KBM-7 (cell line): ENCODE measurements around the gene ROBO1.
"Not testable (repeated sequence)": the region's sequence is repeated elsewhere in the genome, so short reads cannot be mapped to it uniquely, and the experiment has no call there.

ENCODE experiments used
- DNase-seq: peaks from one replicate; pipeline ENCODE4 v3.0.0-alpha.2; 2015
- in situ Hi-C: fragments of 300-500 bp; cut with MboI; formaldehyde crosslinking; loops from 2 replicates; pipeline ENCODE4 v1.14.3; 2020; ENCODE audit warnings: low sequenced_read_pairs, low pct_unique_long_range_greater_than_20kb, mixed read lengths

Gene ROBO1

DNA sequence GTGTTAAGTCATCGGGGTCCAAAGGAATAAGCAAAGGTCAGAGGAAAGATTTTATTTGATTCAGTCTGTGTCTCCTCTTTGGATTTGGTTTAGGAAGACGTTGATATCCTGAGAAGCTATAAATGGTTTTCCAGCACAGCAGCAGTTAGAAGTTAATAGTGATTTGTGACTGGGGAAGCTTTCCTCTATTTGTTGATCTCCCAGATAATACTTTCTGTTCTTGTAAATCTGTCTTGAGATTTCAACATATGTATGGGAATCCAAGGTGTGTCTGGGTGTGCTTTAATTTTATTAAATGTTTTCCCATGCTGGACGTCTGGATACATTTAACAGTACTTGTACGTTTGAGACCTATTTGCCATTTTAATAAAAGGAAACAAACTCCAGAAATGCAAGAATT, 409.5 kb downstream of the ROBO1 start:
- in situ Hi-C loops = no loop called here
- no peak for DNase-seq

DNA sequence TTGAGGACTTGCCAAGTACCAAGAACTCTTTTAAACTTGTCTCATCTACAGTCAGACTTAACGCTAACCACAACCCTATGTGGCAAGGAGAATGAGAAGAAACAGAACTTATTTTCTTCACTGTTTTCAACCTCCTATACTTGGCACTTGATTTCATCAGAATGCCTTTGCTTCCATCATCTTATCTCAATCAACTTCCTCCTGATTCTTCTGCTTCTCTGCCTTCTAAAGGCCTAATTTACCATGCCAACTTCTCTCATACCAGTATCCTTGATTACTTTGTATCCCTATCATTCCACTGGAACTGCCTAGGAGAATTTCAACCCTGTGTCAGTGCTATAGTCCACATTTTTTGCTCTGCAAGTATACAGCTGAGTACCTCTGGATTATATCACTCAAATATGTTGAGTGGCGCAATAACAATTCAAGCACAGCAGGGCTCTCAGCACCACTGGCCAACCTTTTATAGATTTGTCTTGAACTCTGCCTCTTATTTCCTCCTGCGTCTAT, 413.6 kb downstream of the ROBO1 start:
- in situ Hi-C loops = no loop called here
- DNase-seq = no peak

DNA sequence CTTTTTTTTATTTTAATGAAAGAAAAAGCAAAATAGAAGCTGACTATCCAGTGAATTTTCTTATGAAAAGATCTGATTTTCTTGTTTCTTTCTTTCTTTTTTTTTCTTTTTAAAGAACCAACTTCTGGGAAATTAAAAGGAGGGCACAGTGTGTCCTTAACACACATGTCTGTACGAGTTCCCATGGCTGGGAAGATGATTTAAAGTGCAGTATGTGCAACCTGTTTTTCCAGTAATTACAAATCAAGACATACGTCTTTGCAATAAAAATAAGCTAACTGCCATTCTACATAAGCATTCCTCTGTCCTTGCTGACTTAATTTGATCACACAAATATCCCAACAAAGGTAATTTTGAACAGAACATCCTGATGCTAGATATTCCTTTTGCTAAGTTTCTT, 416.1 kb downstream of the ROBO1 start:
- in situ Hi-C loops = no loop called here

DNA sequence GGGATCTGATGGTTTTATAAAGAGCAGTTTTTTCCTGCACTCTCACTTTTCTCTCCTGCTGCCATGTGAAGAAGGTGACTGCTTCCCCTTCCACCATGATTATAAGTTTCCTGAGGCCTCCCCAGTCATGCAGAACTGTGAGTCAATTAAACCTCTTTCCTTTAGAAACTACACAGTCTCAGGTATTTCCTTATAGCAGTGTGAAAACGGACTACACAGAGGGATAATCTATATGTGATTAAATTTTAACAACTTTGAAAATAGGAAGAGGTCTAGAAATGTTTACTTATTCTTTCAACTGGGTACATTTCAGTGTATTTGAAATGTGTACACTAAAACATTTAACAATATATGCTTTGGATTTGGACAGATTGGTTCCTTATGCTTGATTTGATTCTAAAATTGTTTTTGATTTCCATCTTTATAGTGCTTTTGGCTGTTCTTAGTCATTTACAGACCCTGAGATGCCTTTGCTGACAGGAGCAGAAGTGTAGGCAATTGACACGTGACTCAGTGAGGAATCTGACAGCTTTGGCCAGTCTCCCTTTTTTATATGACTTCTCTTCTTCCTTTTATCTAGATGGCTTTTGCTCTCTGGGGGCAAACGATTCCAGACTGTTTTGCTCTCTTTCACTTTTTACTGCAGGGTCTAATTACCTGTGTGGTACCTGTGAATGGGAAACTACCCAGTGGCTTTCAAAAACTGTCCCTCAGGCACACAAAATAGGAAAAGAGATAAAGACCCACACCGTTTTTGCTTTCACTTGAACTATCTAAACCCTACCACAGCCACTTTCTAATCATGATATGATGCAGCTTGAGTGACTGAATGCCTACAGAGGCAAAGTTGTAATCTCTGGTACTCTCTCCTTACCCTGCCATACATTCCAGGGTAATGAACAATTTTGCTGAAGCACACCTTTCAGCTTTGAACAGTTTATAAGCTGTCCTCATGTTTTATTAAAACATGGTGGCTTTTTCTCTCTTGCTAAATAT, 422.6 kb downstream of the ROBO1 start:
- no peak for DNase-seq
- in situ Hi-C loops = no loop called here

More for the DNA sequence above, 416.1 kb downstream of the ROBO1 start:
- no peak for DNase-seq

DNA sequence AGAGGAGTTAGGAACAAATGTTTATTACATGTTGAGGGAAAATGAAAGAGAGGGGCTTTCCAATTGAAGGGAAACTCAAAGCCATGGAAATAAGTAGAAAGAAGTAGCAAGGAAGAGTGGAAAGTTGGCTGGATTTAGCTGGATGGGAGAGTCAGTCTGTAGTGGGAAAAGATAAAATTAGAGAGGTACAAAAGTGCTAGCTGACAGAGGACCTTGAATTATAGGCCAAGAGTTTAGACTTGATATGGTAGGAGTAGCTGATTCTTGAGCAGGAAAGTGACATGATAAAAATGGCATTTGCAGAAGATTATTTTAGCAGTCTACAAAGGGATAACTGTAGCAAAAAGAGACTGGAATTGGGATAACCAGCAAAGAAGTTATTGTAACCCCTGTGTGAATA, 425.8 kb downstream of the ROBO1 start:
- DNase-seq = no peak
- in situ Hi-C loops = no loop called here

DNA sequence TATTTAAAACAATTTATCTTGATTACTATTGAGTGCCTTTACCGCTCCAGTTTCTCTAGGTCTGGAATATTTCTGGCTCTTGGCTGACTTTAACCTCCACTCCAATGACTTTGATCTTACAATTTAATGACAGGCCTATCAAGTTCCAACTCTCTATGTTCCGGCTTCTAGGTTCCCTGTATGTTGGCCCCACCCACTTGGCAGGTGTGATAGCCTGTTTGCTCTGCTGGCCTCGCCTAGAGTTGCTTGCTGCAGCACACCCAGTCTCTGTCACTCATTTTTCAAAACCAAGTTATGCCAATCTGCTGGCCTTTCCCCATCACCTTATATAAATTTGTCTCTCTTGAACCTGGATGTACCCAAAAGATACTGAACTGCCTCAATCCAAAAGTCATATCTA, 428.0 kb downstream of the ROBO1 start:
- in situ Hi-C loops = no loop called here
- DNase-seq = no peak

GRCh38 chr3:79337798-79338197, 430.0 kb downstream of the ROBO1 start:
- in situ Hi-C loops = no loop called here
- DNase-seq = no peak

- DNase-seq = no peak
- in situ Hi-C loops = no loop called here
Observed at GRCh38 chr3:79329154-79329553, 438.6 kb downstream of the ROBO1 start.

DNA sequence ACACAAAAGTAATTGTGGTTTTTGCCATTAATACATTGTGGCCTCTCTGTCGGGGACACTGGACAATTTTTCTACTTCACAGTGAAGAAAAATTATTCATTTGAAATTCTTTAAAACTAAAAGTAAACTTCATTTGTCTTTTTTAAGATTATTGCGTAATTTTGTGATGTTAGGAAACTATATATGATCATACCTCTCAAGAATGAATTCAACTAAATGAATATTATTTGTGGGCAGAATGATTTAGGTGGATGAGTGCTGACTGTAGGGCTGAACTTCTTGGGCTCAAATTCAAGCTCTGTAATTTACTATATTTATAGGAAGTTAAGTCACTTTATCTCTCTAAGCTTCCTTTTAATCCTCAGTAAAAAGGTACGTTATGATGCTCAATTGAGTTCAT, 441.2 kb downstream of the ROBO1 start:
- DNase-seq = no peak
- in situ Hi-C loops = no loop called here

- in situ Hi-C loops, DNase-seq: not testable (repeated sequence)
Observed at GRCh38 chr3:79325833-79326383, 441.9 kb downstream of the ROBO1 start.

DNA sequence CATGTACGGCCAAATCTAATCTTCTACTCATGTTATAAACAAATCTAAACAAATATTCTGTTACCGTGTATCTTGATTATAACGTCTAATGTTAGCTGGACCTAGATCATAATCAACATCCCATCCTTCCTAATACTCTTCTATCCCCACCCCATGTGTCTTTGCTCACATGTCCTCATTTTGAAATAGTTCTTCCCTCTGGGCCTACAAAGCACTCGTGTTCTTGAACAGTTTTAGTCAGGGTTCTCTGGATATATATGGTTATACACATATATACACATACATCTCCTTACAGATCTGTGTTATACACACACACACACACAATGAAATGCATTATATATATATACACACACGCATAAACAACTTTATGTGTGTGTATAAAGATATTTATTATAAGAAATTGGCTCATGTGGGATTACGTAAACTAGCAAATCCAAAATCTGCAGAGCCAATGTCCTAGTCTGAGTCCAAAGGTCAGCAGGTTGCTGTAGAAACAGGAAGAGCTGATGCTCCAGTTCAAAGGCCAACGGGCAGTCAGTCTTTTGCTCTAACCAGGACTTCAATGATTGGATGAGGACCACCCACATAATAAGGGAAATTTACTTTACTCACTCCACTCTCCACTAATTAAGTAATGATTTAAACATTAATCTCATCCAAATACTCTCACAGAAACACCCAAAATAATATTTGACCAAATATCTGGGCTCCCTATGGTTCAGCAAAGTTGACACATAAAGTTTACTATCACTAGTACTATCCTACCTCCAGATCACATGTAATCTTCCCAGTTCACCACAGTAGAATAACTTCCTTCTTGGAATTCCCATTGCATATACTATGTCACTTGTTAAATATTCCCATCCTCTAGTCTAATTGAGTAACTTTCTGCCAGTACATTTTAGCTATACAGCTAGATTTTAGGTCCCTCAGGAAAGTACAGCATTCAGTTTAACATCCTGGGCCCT, 450.0 kb downstream of the ROBO1 start:
- no peak for DNase-seq
- in situ Hi-C loops = no loop called here

GRCh38 chr3:79314962-79315361, 452.8 kb downstream of the ROBO1 start:
- no peak for DNase-seq

GRCh38 chr3:79314544-79314943, 453.3 kb downstream of the ROBO1 start:
- in situ Hi-C loops = no loop called here
- no peak for DNase-seq

More at GRCh38 chr3:79314962-79315361, 452.8 kb downstream of the ROBO1 start:
- in situ Hi-C loops = no loop called here

- DNase-seq = no peak
- in situ Hi-C loops = no loop called here
Observed at GRCh38 chr3:79310016-79310415, 457.8 kb downstream of the ROBO1 start.

DNA sequence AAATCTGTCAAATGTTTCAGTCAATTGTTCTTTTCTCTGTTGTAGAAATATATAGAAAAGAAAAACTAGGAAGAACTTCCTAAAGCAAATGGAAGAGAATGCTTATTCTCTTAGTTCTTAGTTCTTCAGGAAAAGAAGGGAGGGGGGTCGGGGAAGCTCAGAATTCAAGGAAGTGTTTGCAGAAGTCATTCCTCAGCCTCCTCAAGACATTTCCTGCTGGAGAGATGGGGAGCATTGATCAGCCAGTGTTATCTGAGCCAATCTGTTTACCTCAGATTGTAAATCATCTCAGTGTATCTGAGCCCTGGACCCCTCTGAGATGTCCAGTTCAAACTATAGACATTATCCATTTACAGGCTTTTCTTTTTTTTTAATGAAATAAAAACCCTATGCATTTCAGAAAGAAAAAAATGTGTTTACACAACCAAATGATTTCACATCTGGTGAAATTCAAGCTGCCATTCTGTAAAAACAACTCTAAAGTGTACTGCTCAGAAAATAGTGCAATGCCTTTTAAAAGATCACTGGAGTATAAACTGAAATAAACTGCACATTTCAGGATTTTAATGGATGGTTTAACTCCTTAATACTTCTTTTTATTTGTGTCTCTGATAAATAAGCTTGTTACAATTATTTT, 460.7 kb downstream of the ROBO1 start:
- in situ Hi-C loops = no loop called here
- no peak for DNase-seq

- in situ Hi-C loops, DNase-seq: not testable (repeated sequence)
Observed at GRCh38 chr3:79299949-79300635, 467.7 kb downstream of the ROBO1 start.

DNA sequence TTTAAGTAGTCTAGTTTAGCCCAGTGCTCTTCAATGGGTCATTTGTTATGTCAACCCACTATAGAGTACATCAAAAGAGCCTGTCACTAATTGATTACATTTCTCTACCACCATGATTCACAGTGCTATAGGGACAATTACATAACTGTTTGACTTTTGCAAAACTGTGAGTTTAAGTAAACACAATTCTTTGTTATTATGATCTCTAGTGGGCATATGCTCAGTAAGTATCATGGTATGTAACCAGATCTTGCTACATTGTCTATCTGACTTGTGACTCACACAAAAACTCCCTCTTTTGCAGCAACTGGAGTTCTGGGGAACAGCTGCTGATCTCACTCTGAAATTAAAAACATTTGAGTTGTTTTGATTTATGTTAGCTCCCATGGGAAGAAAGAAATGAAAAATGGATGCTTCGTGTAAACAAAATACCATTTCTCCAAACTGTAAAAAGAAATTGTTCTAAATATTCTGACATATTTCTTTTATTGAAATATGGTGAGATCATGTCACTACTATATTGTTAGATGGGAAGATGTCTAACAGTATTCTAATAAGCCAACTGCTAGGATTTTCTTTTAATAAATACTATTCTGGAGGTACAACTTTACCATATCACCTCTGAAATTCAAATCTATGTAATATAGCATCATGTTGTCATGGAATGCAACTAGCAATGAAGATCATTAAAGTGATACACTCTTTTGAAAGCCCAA, 470.4 kb downstream of the ROBO1 start:
- in situ Hi-C loops = no loop called here
- DNase-seq = no peak

DNA sequence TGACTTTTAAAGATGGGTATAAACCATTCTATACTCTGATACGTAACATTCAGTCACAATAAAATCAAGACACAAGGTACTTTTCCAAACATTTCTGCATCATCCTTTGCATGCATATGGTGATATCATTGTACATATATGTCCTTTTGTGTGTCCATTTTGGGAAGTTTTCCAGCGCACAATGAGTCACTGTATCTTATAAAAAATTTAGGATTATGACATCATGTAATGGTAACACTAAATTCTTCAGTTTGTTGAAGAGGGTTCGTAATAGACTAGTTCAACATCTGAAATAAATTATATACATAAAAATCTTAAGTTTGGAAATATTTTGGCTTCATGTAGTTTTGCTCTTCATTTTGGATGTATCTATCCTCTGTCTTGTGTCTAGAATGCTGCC, 480.9 kb downstream of the ROBO1 start:
- DNase-seq = no peak
- in situ Hi-C loops = no loop called here
